GM21381 (cell line): ENCODE results near the gene TBRG4.

Experiments
- ATAC-seq: cut with Tn5 transposase; IDR thresholded peaks from one replicate; pipeline ENCODE4 v1.9.1; 2021; ENCODE audit warnings: mild to moderate bottlenecking, moderate library complexity; ENCODE audit not compliant: unreplicated experiment

Gene TBRG4

DNA sequence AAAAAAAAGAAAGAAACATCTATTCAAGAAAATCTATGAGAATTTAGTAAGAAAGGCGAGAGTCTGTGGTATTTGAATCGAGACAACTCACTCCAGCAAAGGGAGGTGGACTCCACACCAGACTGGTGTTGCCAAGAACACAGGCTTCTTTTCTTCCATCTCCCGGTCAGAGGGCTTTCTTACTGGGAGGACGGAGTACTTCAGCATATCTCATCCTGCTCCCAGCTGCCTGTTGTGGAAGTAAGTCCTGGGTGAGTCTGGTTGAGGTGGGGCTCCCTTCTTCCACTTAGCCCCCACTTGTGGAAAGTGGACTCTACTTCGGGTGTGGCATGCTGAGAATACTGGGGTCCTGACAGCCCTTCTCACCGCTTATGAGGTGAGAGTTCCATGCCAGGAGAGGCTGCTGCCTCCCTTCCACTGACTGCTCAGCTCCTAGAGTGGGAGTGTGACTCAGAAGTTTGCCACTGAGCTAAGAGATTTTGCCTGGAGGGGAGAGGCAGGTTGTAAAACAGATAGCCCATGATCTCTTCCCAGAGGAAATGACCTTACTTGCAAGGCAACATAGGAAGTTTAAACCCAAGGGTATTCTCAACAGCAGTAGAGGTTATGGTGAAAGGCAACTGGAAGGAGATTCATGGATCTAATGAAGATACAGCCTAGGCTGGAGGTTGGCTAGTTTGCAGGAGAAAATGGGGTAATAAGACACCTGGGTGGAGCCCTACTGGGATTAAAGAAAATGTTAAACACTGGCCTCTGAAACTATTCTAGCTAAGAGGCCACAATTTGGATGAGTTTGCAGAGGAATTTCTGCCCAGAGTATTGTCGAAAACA lies 19.2 kb downstream of the TBRG4 start:
- no peak for ATAC-seq

DNA sequence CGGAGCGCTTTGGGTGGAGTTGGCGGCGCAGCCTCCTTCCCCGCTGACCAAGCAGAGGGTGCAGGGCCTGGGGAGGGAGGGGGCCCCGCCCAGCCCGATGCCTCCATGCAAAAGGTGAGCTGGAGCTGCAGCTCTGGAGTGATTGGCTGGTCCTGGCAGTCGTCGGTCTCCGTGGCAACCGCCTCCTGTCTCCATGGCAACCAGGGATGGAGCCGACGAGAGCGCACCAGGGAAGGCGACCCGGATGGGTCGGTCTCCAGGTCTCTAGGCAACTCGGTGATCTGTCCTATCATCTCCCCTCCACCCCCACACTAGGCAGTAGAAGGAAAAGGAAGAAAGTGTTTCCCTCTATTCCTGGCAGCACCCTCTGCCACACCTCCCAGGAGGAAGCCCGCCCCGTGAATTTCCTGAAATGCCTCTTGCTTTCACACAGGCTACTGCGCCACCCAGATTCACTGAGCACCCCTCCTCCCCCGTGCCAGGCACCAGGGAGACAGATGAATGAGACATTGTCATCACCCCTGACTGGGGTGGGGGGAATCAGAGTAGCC lies 22.1 kb downstream of the TBRG4 start:
- ATAC-seq = no peak

DNA sequence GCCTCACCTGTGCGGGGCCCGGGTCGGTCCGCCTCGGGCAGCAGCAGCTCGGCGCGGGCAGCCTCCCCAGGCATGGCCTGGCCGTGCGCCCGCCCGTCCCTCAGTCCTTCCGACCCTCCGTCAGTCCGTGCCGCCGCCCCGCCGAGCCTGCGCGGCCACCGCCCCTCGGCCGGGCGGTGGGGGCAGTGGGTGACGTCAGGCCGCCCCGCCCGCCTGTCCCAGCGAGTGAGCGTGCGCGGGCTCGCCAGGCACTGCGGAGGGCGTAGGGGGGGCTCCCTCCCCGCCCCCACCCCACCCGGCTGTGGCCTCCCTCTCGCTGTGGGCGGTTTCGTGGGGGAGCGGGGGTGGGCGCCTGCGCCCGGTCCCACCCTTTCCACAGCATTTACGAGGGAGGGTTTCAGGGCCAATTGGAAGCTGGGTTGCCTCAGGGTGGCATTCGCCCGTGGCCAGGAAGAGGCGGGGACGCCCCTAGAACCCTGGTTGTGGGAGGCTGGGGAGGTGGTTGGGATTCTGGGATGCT lies 22.6 kb downstream of the TBRG4 start, which contains the start of gene NACAD:
TSS of gene NACAD (minus strand) at position 149 of the 520 bp plus-strand sequence. CDS start at position 74, 75 bp downstream.
- ATAC-seq = no peak

GRCh38 chr7:45088146-45088701 lies 23.3 kb downstream of the TBRG4 start:
- ATAC-seq = no peak

GRCh38 chr7:45087301-45088145 lies 24.0 kb downstream of the TBRG4 start:
- ATAC-seq = no peak

DNA sequence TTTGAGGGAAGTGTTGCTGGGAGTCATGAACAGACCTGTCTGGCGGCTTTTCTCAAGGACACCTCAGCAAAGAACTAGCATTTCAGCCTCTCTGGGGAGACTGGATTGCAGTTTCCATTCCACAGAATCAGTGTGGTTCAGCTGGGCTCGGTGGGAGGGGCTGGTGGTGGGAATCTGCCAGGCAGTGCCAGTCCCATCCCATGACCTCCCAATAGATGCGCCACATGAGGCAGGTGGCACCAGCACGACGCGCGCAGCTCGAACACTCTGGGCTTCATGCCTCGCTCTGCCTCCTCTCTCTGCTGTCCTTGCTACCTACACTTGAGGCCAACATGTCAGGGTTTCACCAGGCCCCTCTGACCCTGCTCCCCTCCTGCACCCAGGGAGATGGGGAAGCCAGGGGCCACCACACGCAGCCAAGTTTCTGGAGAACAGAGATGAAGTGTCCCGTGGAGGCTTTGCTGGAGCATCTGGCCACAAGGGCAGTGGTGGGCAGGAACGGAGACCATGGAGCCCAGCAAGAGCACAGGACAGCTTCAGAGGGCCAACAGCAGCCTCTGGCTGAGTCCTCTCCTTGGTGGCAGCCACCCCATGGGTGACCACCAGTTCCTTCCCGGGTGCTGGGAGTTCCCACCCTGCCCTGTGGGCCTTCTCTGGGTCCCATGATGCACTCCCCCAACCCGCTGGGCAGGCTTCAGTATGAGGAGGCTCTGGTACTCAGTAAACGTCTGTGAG lies 25.0 kb downstream of the TBRG4 start:
- ATAC-seq = no peak

GRCh38 chr7:45085619-45086200 lies 25.8 kb downstream of the TBRG4 start:
- ATAC-seq = no peak

- no peak for ATAC-seq
Measured at GRCh38 chr7:45084901-45085618, 26.4 kb downstream of the TBRG4 start.

DNA sequence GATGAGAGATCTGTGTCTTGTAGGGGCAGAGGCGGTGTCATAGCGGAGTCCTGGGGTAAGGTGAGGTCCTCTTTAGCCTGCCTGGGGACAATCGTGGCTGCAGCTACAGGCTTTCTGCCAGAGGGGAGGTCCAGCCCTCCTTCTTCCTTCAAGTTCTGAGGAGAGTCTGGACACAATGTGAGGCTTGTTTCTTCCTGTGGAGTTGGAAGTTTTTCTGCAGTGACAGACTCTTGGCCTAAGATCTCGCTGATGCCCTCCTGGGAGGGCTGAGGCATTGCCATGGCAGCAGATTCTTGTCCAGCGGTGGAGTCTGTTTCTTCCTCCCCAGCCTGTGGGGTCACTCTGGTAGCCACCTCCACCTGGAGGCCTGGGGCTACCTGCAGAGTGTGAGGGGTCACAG lies 27.2 kb downstream of the TBRG4 start:
- no peak for ATAC-seq

DNA sequence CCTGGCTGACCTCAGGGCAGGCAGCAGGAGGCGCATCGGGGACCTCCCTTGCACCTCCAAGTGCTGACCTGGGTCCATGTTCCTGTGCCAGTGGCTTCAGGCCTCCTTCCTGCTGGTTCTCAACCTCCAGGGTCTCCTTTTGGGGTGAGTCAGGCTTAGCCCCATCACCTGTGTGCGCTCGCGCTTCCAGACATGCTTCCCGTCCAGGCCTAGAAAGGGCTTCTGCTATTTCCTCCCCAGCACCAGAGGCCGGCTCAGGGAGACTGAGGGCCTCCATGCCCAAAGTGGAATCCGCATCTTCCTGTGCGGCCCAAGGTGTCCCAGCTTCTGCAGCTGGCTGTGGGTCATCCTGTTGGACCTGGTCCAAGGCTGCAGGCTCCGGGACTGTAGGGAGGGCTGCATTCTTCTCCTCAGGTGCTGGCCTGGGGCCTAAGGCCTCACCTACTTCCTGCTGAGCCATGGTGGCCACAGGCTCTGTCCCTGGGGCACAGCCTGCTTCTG lies 28.6 kb downstream of the TBRG4 start:
- ATAC-seq = no peak

DNA sequence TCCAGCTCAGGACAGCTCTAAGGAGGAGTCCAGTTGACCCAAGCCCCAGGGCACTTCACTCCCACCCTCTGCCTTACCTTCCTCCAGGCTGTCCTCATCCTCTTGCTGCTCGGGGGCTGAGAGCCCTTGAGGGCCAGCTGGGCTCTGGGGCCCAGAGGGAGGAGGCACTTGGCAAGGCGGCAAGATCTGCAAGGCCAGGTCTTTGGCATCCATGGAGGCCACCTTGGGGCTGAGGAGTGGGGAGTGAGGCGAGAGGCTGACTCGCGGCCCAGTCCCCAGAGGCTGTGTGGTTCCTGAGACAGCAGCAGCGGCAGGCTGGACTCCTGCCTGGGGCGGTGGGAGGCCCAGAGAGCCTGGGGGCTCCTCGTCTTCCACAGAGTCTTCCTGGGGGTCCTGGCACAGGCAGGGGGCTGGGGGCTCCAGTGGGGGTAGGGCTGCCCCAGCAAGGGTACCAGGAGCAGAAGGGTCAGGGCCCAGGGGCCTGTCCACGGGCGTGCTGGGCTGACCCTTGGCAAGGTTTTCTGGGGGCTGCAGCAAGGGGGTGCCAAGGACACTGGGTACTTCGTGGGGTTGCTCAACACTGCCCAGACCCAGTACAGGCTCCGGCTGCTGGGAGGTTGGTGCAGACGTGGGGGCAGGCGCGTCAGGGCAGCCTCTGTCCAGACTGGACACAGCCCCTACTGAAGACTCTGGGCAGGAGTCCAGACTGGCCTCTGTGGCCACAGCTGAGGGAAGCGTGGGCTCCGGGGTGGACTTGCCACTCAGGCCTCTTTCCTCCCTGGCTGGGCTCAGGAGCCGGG lies 29.3 kb downstream of the TBRG4 start:
- no peak for ATAC-seq

- no peak for ATAC-seq
Measured at GRCh38 chr7:45081670-45081974, 29.9 kb downstream of the TBRG4 start.

GRCh38 chr7:45080958-45081669 lies 30.4 kb downstream of the TBRG4 start:
- ATAC-seq = no peak

- no peak for ATAC-seq
Measured at GRCh38 chr7:45080265-45080957, 31.1 kb downstream of the TBRG4 start.

GRCh38 chr7:45078125-45078681 lies 33.3 kb downstream of the TBRG4 start:
- ATAC-seq = no peak

- ATAC-seq = no peak
Measured at GRCh38 chr7:45077579-45077978, 33.9 kb downstream of the TBRG4 start.

DNA sequence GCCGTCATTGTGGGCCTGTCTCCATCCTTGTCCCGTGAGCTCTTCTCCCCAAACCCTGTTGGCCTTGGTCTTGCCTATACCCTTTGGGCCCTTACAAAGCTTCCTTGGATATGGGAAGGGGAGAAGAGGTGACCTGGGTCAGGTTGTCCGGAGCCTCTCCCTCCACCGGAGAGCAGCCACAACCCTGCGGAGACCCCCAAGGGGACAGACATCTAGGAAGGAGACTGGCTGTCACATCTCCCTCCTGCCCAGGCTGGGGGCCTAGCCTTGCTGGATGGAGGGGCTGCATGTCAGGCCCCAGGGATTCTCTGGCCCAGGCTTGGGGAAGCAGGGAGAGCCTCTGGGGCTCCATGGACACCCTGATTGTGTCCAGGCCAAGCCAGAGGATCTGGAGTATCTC lies 34.6 kb downstream of the TBRG4 start:
- ATAC-seq = no peak
